K562 (cell line): Measurements from ENCODE around the gene PA2G4. TPM values are rescaled to one million over a fixed set of nuclear protein-coding genes. Genes with fewer than 3 reads are reported as not detected.
A peak's percentile ranks its signal among the peaks of the same experiment; 100 is the strongest.

Experiments used
- BRD9 ChIP-seq: fragments of 450-650 bp; IDR thresholded peaks from 2 replicates; pipeline ENCODE4 v1.6.1; 2018; ENCODE audit warnings: low read depth; ENCODE audit not compliant: partially characterized antibody
- CHCHD3 ChIP-seq: fragments of 250-450 bp; sonication (Bioruptor Pico); IDR thresholded peaks from 2 replicates; pipeline ENCODE4 v2.1.2; 2022; ENCODE audit warnings: mild to moderate bottlenecking
- CHD4 ChIP-seq: fragments of 200-600 bp; sonication (generic); IDR thresholded peaks from 3 replicates; pipeline ENCODE4 v1.6.1; 2012; ENCODE audit warnings: low read depth, mild to moderate bottlenecking, mixed read lengths, low read length, inconsistent platforms; ENCODE audit not compliant: insufficient read depth, insufficient replicate concordance, poor library complexity, severe bottlenecking
- COPS2 ChIP-seq: fragments of 450-650 bp; conservative IDR thresholded peaks from 2 replicates; pipeline ENCODE4 v1.6.1; 2016; ENCODE audit warnings: mild to moderate bottlenecking, moderate library complexity
- GABPB2 ChIP-seq: fragments of 250-450 bp; sonication (Bioruptor Pico); conservative IDR thresholded peaks from 2 replicates; pipeline ENCODE4 v1.5.1; 2021; ENCODE audit warnings: mild to moderate bottlenecking
- GATAD2B ChIP-seq: fragments of 450-650 bp; IDR thresholded peaks from 2 replicates; pipeline ENCODE4 v1.6.1; 2017; ENCODE audit warnings: mild to moderate bottlenecking, borderline replicate concordance
- HOXB6 ChIP-seq: fragments of 250-450 bp; sonication (Bioruptor Pico); IDR thresholded peaks from 2 replicates; pipeline ENCODE4 v1.5.1; 2022; ENCODE audit warnings: mild to moderate bottlenecking, borderline replicate concordance
- KAT8 ChIP-seq: fragments of 450-650 bp; IDR thresholded peaks from 2 replicates; pipeline ENCODE4 v1.6.1; 2016; ENCODE audit warnings: low read depth, mild to moderate bottlenecking
- KDM5B ChIP-seq: fragments of 200-600 bp; sonication (generic); IDR thresholded peaks from 2 replicates; pipeline ENCODE4 v1.6.1; 2012; ENCODE audit warnings: low read depth, mild to moderate bottlenecking, moderate library complexity, low read length, control low read depth, inconsistent platforms; ENCODE audit not compliant: insufficient replicate concordance
- MYC ChIP-seq, 2 experiments: fragments of 250-450 bp in 1 of 2; sonication (Bioruptor Pico) in 1 of 2; IDR thresholded peaks; 2 replicates each; pipeline versions ENCODE4 v1.5.1 to v1.6.1; 2012 to 2021; ENCODE audit warnings: low read depth in 2 of 2, borderline replicate concordance in 1 of 2, improper control_type of control experiment in 1 of 2, low read length in 1 of 2, mild to moderate bottlenecking in 1 of 2, moderate library complexity in 1 of 2
- PHTF2 ChIP-seq: fragments of 250-450 bp; sonication (Bioruptor Pico); IDR thresholded peaks from 2 replicates; pipeline ENCODE4 v1.5.0; 2021; ENCODE audit warnings: mild to moderate bottlenecking
- POLR2H ChIP-seq: IDR thresholded peaks from 2 replicates; pipeline ENCODE4 v1.6.1; 2016; ENCODE audit warnings: missing genetic modification characterization, low read depth, mild to moderate bottlenecking, control low read depth, missing compliant biosample characterization, moderate library complexity
- RBM22 ChIP-seq: fragments of 200-400 bp; formaldehyde crosslinking; IDR thresholded peaks from 2 replicates; pipeline ENCODE4 v1.6.1; 2018; ENCODE audit warnings: low read length, low read depth; ENCODE audit not compliant: poor library complexity, severe bottlenecking
- RHOXF2B ChIP-seq: fragments of 250-450 bp; sonication (Bioruptor Pico); conservative IDR thresholded peaks from 2 replicates; pipeline ENCODE4 v1.5.1; 2021
- RUNX1 ChIP-seq: sonication (generic); IDR thresholded peaks from 2 replicates; pipeline ENCODE4 v1.6.1; 2016; ENCODE audit warnings: antibody characterized with exemption, low read depth
- SRSF3 ChIP-seq: fragments of 200-400 bp; formaldehyde crosslinking; IDR thresholded peaks from 2 replicates; pipeline ENCODE4 v1.6.1; 2016; ENCODE audit warnings: mild to moderate bottlenecking, low read length, moderate library complexity; ENCODE audit not compliant: insufficient read depth
- TGIF2 ChIP-seq: sonication (generic); formaldehyde crosslinking; IDR thresholded peaks from 2 replicates; pipeline ENCODE4 v1.8.1; 2022; ENCODE audit warnings: mild to moderate bottlenecking, missing genetic modification reagents, moderate library complexity
- XRCC4 ChIP-seq: IDR thresholded peaks from one replicate; pipeline ENCODE4 v1.6.1; 2011; ENCODE audit not compliant: insufficient read depth, insufficient read length; ENCODE audit errors: extremely low read depth
- ZFP36 ChIP-seq: fragments of 150-350 bp; IDR thresholded peaks from 2 replicates; pipeline ENCODE4 v1.6.1; 2018; ENCODE audit warnings: low read length, low read depth; ENCODE audit not compliant: partially characterized antibody
- ZNF124 ChIP-seq: sonication (generic); formaldehyde crosslinking; IDR thresholded peaks from 2 replicates; pipeline ENCODE4 v1.8.1; 2022; ENCODE audit warnings: missing genetic modification reagents
- polyA plus RNA-seq, 8 experiments: library from polyadenylated mRNA; depleted of rRNA in 4 of 8; stranded (reverse) in 5 of 8; unstranded in 3 of 8; fragments of >200 nt; fragmentation: Nextera tagmentation in 2 of 8; fragmentation: Illumina TruSeq in 1 of 8; extraction: Ambion mirVana in 2 of 8; extraction: Trizol in 1 of 8; gene quantifications; 2 replicates each; pipeline versions ENCODE4 v1.2.1 to v1.2.3, GENCODE V29; 2011 to 2014; ENCODE audit warnings: inconsistent platforms in 1 of 8, missing spikeins in 1 of 8
- total RNA-seq, 7 experiments: library from RNA; depleted of rRNA in 6 of 7; stranded (reverse); fragments of >200 nt in 6 of 7; fragmentation: Illumina TruSeq in 2 of 7; extraction: Trizol in 2 of 7; gene quantifications; 2 replicates each; pipeline versions ENCODE4 v1.2.1 to v1.2.3, GENCODE V29; 2011 to 2021; ENCODE audit warnings: low replicate concordance in 1 of 7
- TF ChIP-seq, protein P1 (sequence below): fragments of 450-650 bp; formaldehyde crosslinking; conservative IDR thresholded peaks from 2 replicates; pipeline ENCODE4 v1.4.0; 2022; ENCODE audit warnings: mild to moderate bottlenecking, missing genetic modification characterization
- TF ChIP-seq, protein P2 (sequence below): fragments of 450-650 bp; IDR thresholded peaks from 2 replicates; pipeline ENCODE4 v1.6.1; 2018; ENCODE audit warnings: mild to moderate bottlenecking, low read depth; ENCODE audit not compliant: partially characterized antibody
- TF ChIP-seq, protein P3 (sequence below): fragments of 250-450 bp; sonication (Bioruptor Pico); IDR thresholded peaks from 2 replicates; pipeline ENCODE4 v1.5.0; 2022; ENCODE audit warnings: mild to moderate bottlenecking

PA2G4 gene
- total and polyA plus RNA-seq, 9 of the 15 experiments (the other 6 are each of a cell fraction or from before 2014, with no cell fraction given): 230 to 925 (median 638) TPM

DNA sequence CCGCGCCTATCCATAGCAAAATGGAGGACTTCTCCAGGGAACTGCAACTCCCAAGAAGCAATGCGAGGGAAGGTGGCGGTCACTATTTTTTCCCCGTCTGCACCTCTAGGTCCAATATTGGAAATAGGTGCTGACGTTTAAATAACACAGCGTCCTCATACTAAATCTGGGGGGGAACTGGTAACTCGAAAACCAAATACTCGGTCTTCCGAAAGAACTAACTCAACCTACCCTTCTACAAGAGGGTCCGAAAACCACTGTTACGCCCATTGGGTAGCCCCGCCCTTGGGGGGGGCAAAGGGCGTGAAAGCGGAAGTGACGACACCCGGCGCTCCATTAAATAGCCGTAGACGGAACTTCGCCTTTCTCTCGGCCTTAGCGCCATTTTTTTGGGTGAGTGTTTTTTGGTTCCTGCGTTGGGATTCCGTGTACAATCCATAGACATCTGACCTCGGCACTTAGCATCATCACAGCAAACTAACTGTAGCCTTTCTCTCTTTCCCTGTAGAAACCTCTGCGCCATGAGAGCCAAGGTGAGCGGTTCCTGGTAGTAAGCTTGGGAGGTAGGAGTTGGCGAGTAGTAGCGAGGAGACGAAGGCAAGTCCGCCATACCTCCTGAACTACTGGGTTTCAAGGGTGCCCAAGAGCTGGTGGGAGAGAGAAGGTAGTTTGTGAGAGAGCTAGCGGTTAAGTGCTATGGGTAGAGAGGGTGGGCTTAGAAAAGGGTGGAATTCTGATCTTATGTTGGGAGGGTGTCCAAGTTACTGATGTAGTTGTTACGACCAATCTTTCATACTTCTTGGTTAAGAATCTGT is 12.1 kb downstream of the PA2G4 start, which contains the start of gene RPL41 (continued):
- TF ChIP-seq XRCC4: no peak
- TF ChIP-seq ZNF124 (CRISPR knock-in tag): no peak
- no peak; the same call in 1 of the 2 replicates for TF ChIP-seq KAT8
- TF ChIP-seq CHCHD3 (CRISPR knock-in tag): peak; percentile 47; the same call in 1 of the 2 replicates
- no peak for TF ChIP-seq CHD4
- TF ChIP-seq RBM22: no peak
- TF ChIP-seq, protein P1, sequence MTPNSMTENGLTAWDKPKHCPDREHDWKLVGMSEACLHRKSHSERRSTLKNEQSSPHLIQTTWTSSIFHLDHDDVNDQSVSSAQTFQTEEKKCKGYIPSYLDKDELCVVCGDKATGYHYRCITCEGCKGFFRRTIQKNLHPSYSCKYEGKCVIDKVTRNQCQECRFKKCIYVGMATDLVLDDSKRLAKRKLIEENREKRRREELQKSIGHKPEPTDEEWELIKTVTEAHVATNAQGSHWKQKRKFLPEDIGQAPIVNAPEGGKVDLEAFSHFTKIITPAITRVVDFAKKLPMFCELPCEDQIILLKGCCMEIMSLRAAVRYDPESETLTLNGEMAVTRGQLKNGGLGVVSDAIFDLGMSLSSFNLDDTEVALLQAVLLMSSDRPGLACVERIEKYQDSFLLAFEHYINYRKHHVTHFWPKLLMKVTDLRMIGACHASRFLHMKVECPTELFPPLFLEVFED (CRISPR knock-in tag): peak; percentile 91; the same call in 1 of the 2 replicates
- peak; percentile 98 for TF ChIP-seq MYC (IDR thresholded peaks at IDR 0.05; ENCODE audit: low read depth, low read length)
- peak; percentile 86; the same call in 1 of the 2 replicates for TF ChIP-seq MYC (CRISPR knock-in tag; IDR thresholded peaks at IDR 0.05; ENCODE audit: borderline replicate concordance, low read depth)
- TF ChIP-seq GATAD2B: peak; percentile 86; the same call in 1 of the 2 replicates
- TF ChIP-seq BRD9: peak; percentile 100
- TF ChIP-seq GABPB2 (CRISPR knock-in tag): peak; percentile 79; the same call in 1 of the 2 replicates
- TF ChIP-seq RUNX1: no peak
- peak; percentile 98 for TF ChIP-seq POLR2H
- no peak for TF ChIP-seq SRSF3
- no peak for TF ChIP-seq PHTF2 (CRISPR knock-in tag)
- no peak for TF ChIP-seq HOXB6
- no peak for TF ChIP-seq TGIF2 (CRISPR knock-in tag)
- TF ChIP-seq COPS2: no peak
- TF ChIP-seq RHOXF2B (CRISPR knock-in tag): 0 out of 2 replicates have a peak, but pooled peaks have one; percentile 10
- TF ChIP-seq, protein P2, sequence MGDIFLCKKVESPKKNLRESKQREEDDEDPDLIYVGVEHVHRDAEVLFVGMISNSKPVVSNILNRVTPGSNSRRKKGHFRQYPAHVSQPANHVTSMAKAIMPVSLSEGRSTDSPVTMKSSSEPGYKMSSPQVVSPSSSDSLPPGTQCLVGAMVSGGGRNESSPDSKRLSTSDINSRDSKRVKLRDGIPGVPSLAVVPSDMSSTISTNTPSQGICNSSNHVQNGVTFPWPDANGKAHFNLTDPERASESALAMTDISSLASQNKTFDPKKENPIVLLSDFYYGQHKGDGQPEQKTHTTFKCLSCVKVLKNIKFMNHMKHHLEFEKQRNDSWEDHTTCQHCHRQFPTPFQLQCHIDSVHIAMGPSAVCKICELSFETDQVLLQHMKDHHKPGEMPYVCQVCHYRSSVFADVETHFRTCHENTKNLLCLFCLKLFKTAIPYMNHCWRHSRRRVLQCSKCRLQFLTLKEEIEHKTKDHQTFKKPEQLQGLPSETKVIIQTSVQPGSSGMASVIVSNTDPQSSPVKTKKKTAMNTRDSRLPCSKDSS: no peak
- peak; percentile 100 for TF ChIP-seq KDM5B
- TF ChIP-seq, protein P3, sequence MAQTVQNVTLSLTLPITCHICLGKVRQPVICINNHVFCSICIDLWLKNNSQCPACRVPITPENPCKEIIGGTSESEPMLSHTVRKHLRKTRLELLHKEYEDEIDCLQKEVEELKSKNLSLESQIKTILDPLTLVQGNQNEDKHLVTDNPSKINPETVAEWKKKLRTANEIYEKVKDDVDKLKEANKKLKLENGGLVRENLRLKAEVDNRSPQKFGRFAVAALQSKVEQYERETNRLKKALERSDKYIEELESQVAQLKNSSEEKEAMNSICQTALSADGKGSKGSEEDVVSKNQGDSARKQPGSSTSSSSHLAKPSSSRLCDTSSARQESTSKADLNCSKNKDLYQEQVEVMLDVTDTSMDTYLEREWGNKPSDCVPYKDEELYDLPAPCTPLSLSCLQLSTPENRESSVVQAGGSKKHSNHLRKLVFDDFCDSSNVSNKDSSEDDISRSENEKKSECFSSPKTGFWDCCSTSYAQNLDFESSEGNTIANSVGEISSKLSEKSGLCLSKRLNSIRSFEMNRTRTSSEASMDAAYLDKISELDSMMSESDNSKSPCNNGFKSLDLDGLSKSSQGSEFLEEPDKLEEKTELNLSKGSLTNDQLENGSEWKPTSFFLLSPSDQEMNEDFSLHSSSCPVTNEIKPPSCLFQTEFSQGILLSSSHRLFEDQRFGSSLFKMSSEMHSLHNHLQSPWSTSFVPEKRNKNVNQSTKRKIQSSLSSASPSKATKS (CRISPR knock-in tag): no peak
- no peak for TF ChIP-seq ZFP36
